Neural cell (in vitro differentiated cells): ENCODE data around the gene TNFAIP1. TPM values are rescaled to one million over a fixed set of nuclear protein-coding genes. Genes with fewer than 3 reads are reported as not detected.

Experiments
- H2AFZ ChIP-seq: fragments of 200-600, 300-800 bp; sonication (generic), shearing (Covaris generic); 2 replicates; pipeline ENCODE4 v1.6.0; 2014; ENCODE audit warnings: low read depth, mild to moderate bottlenecking, antibody characterized with exemption, low read length, moderate library complexity
- H3F3A ChIP-seq: fragments of 200-600 bp; shearing (Covaris generic); 2 replicates; pipeline ENCODE4 v1.6.1; 2016; ENCODE audit warnings: mild to moderate bottlenecking, moderate library complexity, mixed read lengths, antibody characterized with exemption, low read length; ENCODE audit not compliant: insufficient read depth, poor library complexity, severe bottlenecking
- H3K27ac ChIP-seq: fragments of 200-600, 300-800 bp; sonication (generic), shearing (Covaris generic); 2 replicates; pipeline ENCODE4 v1.5.1; 2014; ENCODE audit warnings: mild to moderate bottlenecking, low read length, moderate library complexity
- H3K27me3 ChIP-seq: fragments of 300-800, 200-600 bp; sonication (generic), shearing (Covaris generic); 2 replicates; pipeline ENCODE4 v1.6.0; 2014; ENCODE audit warnings: mild to moderate bottlenecking, low read depth, low read length, moderate library complexity; ENCODE audit not compliant: insufficient read depth
- H3K36me3 ChIP-seq: fragments of 300-800, 200-600 bp; sonication (generic), shearing (Covaris generic); 2 replicates; pipeline ENCODE4 v1.5.1; 2014; ENCODE audit warnings: mild to moderate bottlenecking, antibody characterized with exemption, low read length, moderate library complexity; ENCODE audit not compliant: insufficient read depth
- H3K4me2 ChIP-seq: fragments of 300-800, 200-600 bp; sonication (generic), shearing (Covaris generic); 2 replicates; pipeline ENCODE4 v1.6.0; 2014; ENCODE audit warnings: mild to moderate bottlenecking, low read length
- H3K4me3 ChIP-seq: fragments of 300-800, 200-600 bp; sonication (generic), shearing (Covaris generic); 2 replicates; pipeline ENCODE4 v1.5.1; 2014; ENCODE audit warnings: mild to moderate bottlenecking, low read length, moderate library complexity
- H3K79me2 ChIP-seq: fragments of 200-600 bp; shearing (Covaris generic); replicated peaks from 2 replicates; pipeline ENCODE4 v1.6.0; 2014; ENCODE audit warnings: mild to moderate bottlenecking, low read length, moderate library complexity; ENCODE audit not compliant: insufficient read depth
- H3K9ac ChIP-seq: fragments of 300-800, 200-600 bp; sonication (generic), shearing (Covaris generic); 2 replicates; pipeline ENCODE4 v1.6.1; 2016; ENCODE audit warnings: mild to moderate bottlenecking, low read length, mixed read lengths
- H3K9me2 ChIP-seq: fragments of 200-600 bp; shearing (Covaris generic); 2 replicates; pipeline ENCODE4 v1.6.1; 2016; ENCODE audit warnings: mild to moderate bottlenecking, low read length, mixed read lengths; ENCODE audit not compliant: insufficient read depth
- H3K9me3 ChIP-seq: fragments of 200-600, 300-800 bp; sonication (generic), shearing (Covaris generic); 2 replicates; pipeline ENCODE4 v1.6.1; 2016; ENCODE audit warnings: mild to moderate bottlenecking, mixed run types, low read length, moderate library complexity, mixed read lengths
- H4K20me1 ChIP-seq: fragments of 200-600 bp; shearing (Covaris generic); 2 replicates; pipeline ENCODE4 v1.6.1; 2016; ENCODE audit warnings: mild to moderate bottlenecking, mixed run types; ENCODE audit not compliant: insufficient read depth
- CTCF ChIP-seq: fragments of 450-650 bp; IDR thresholded peaks from 2 replicates; pipeline ENCODE4 v1.5.1; 2014; ENCODE audit warnings: antibody characterized with exemption, mild to moderate bottlenecking, moderate library complexity; ENCODE audit not compliant: poor library complexity, severe bottlenecking
- EP300 ChIP-seq: fragments of 450-650 bp; conservative IDR thresholded peaks from 2 replicates; pipeline ENCODE4 v1.6.1; 2014; ENCODE audit warnings: antibody characterized with exemption, mild to moderate bottlenecking, moderate library complexity; ENCODE audit not compliant: poor library complexity, severe bottlenecking
- EZH2 ChIP-seq: fragments of 200-600, 300-800 bp; shearing (Covaris generic), sonication (generic); IDR thresholded peaks from 2 replicates; pipeline ENCODE4 v1.6.1; 2014; ENCODE audit warnings: antibody characterized with exemption, low read length, borderline replicate concordance, mild to moderate bottlenecking; ENCODE audit not compliant: insufficient read depth, poor library complexity, severe bottlenecking
- MXI1 ChIP-seq: fragments of 450-650 bp; conservative IDR thresholded peaks from 2 replicates; pipeline ENCODE4 v1.6.1; 2014; ENCODE audit warnings: antibody characterized with exemption, mild to moderate bottlenecking; ENCODE audit not compliant: poor library complexity, severe bottlenecking
- POLR2AphosphoS5 ChIP-seq: IDR thresholded peaks from 2 replicates; pipeline ENCODE4 v1.6.1; 2012
- RAD21 ChIP-seq: fragments of 450-650 bp; conservative IDR thresholded peaks from 2 replicates; pipeline ENCODE4 v1.6.1; 2014; ENCODE audit warnings: antibody characterized with exemption, mild to moderate bottlenecking, moderate library complexity
- REST ChIP-seq: IDR thresholded peaks from 2 replicates; pipeline ENCODE4 v1.6.1; 2012; ENCODE audit warnings: borderline replicate concordance
- SMC3 ChIP-seq: fragments of 450-650 bp; conservative IDR thresholded peaks from 2 replicates; pipeline ENCODE4 v1.6.1; 2014; ENCODE audit warnings: antibody characterized with exemption, mild to moderate bottlenecking, moderate library complexity; ENCODE audit not compliant: poor library complexity
- TAF1 ChIP-seq: IDR thresholded peaks from 2 replicates; pipeline ENCODE4 v1.6.1; 2012; ENCODE audit warnings: low read depth
- polyA plus RNA-seq: library from polyadenylated mRNA; depleted of rRNA; stranded (reverse); fragments of >200 nt; gene quantifications from 2 replicates; pipeline ENCODE4 v1.2.3, GENCODE V29; 2014

TNFAIP1 gene
- polyA plus RNA-seq, 1 donor from 2014 or later, result 40.8 TPM

- Histone ChIP-seq H2AFZ (no peak overlapping the region), H3K27me3 (no peaks in the 10 kb centered on the region), H3K9ac (no peak overlapping the region), H3K4me2 (no peak overlapping the region), H3K9me2 (no peaks in the 10 kb centered on the region), H3K9me3 (no peaks in the 10 kb centered on the region), H3K79me2 (peaks cover under 1% of the 10 kb centered on the region), H3K4me3 (no peak overlapping the region), H4K20me1 (no peaks in the 10 kb centered on the region), H3K27ac (no peak overlapping the region), H3F3A (peaks cover 3% of the 10 kb centered on the region), H3K36me3 (no peaks in the 10 kb centered on the region)
- no peak for TF ChIP-seq CTCF
- TF ChIP-seq MXI1, result no peak
- TF ChIP-seq RAD21, result no peak
- no peak for TF ChIP-seq EZH2
- TF ChIP-seq TAF1, result no peak
- TF ChIP-seq EP300, result no peak
- no peak for TF ChIP-seq POLR2AphosphoS5
- no peak for TF ChIP-seq REST
- no peak for TF ChIP-seq SMC3
Observed at GRCh38 chr17:28367641-28368305, 32.2 kb downstream of the TNFAIP1 start.

- Histone ChIP-seq H3K27ac (no peak overlapping the region), H3K9me3 (no peaks in the 10 kb centered on the region), H3K4me2 (no peak overlapping the region), H3K27me3 (no peaks in the 10 kb centered on the region), H4K20me1 (no peaks in the 10 kb centered on the region), H3F3A (peaks cover 3% of the 10 kb centered on the region), H3K9ac (no peak overlapping the region), H3K9me2 (no peaks in the 10 kb centered on the region), H2AFZ (no peak overlapping the region), H3K36me3 (no peaks in the 10 kb centered on the region), H3K79me2 (peaks cover 3% of the 10 kb centered on the region), H3K4me3 (no peak overlapping the region)
- TF ChIP-seq TAF1, result no peak
- no peak for TF ChIP-seq EP300
Observed at GRCh38 chr17:28368306-28368831, 32.8 kb downstream of the TNFAIP1 start.
